GM12878 (cell line): ENCODE measurements around the gene RSPH1. TPM values are rescaled to one million over a fixed set of nuclear protein-coding genes. Genes with fewer than 3 reads are reported as not detected.

Experiments used
- ATAC-seq: fragments of 200-7000 bp; cut with Tn5 transposase; 3 replicates; pipeline ENCODE4 v1.9.1; 2020; ENCODE audit warnings: mild to moderate bottlenecking, moderate library complexity
- BruUV-seq: library from RNA; stranded (reverse); fragments of 400-500 nt; replicated peaks from 2 replicates; lab custom pipeline; 2021; lab: Mats Ljungman, UMichigan
- CTCF ChIA-PET: fragments of 300-600 bp; sonication (Branson Sonifier 250); formaldehyde crosslinking; extraction: SDS; loops from one replicate; lab custom pipeline; 2021; ENCODE audit warnings: inconsistent platforms; lab: Yijun Ruan, JAX
- POLR2A ChIA-PET: fragments of 350-600 bp; formaldehyde crosslinking; extraction: SDS; loops from one replicate; lab custom pipeline; 2021; ENCODE audit warnings: inconsistent platforms; lab: Charles Lee
- RAD21 ChIA-PET: fragments of 300-600 bp; sonication (Branson Sonifier 250); formaldehyde crosslinking; loops from one replicate; lab custom pipeline; 2023; ENCODE audit warnings: antibody characterized with exemption; ENCODE audit not compliant: unreplicated experiment; lab: Charles Lee
- SMC1A ChIA-PET: fragments of 300-600 bp; sonication (Branson Sonifier 250); formaldehyde crosslinking; loops from one replicate; lab custom pipeline; 2023; ENCODE audit not compliant: unreplicated experiment, uncharacterized antibody; lab: Charles Lee
- DNase-seq: peaks from one replicate; pipeline ENCODE4 v3.0.0-alpha.2; 2011; ENCODE audit warnings: low read depth, low spot score
- FAIRE-seq: peaks from 3 replicates; lab custom pipeline; 2011; peaks lifted over from hg19 to GRCh38; lab: Jason Lieb, UNC
- H2AFZ ChIP-seq: 2 replicates; pipeline ENCODE4 v1.6.0; 2011; ENCODE audit warnings: low read depth, low read length, control low read depth; ENCODE audit not compliant: control insufficient read depth
- H3K27ac ChIP-seq: 2 replicates; pipeline ENCODE4 v1.5.1; 2011; ENCODE audit warnings: control low read depth; ENCODE audit not compliant: control insufficient read depth, insufficient read depth
- H3K27me3 ChIP-seq, 2 experiments: replicated peaks in 1 of 2; 2 replicates each; pipeline versions ENCODE4 v1.6.0 to v1.6.1; 2011; ENCODE audit warnings: low read length in 1 of 2; ENCODE audit not compliant: control insufficient read depth in 2 of 2, insufficient read depth in 2 of 2
- H3K36me3 ChIP-seq, 2 experiments: 2 replicates each; pipeline ENCODE4 v1.5.1; 2011; ENCODE audit warnings: low read length in 1 of 2; ENCODE audit not compliant: control insufficient read depth in 2 of 2, insufficient read depth in 2 of 2
- H3K4me1 ChIP-seq: 2 replicates; pipeline ENCODE4 v1.6.1; 2011; ENCODE audit warnings: mild to moderate bottlenecking, low read length, moderate library complexity, mixed read lengths; ENCODE audit not compliant: control insufficient read depth, insufficient read depth
- H3K4me2 ChIP-seq: 2 replicates; pipeline ENCODE4 v1.6.0; 2011; ENCODE audit warnings: control low read depth; ENCODE audit not compliant: control insufficient read depth, insufficient read depth
- H3K4me3 ChIP-seq: fragments of 200-600 bp; sonication (generic); 2 replicates; pipeline ENCODE4 v1.5.1; 2016
- H3K79me2 ChIP-seq: 2 replicates; pipeline ENCODE4 v1.6.0; 2011; ENCODE audit warnings: low read length; ENCODE audit not compliant: control insufficient read depth, insufficient read depth
- H3K9ac ChIP-seq: 2 replicates; pipeline ENCODE4 v1.8.0; 2011; ENCODE audit warnings: low read length, control low read depth, mixed read lengths; ENCODE audit not compliant: control insufficient read depth, insufficient read depth
- H3K9me3 ChIP-seq: replicated peaks from 3 replicates; pipeline ENCODE4 v1.5.1; 2011; ENCODE audit warnings: mild to moderate bottlenecking, low read length; ENCODE audit not compliant: control insufficient read depth, insufficient read depth
- H4K20me1 ChIP-seq: 2 replicates; pipeline ENCODE4 v1.6.0; 2011; ENCODE audit not compliant: control insufficient read depth, insufficient read depth
- ASH2L ChIP-seq: fragments of 300-600, 200-600 bp; sonication (generic); IDR thresholded peaks from 2 replicates; pipeline ENCODE4 v1.6.1; 2017; ENCODE audit warnings: low read depth, mild to moderate bottlenecking, borderline replicate concordance
- CHD1 ChIP-seq: IDR thresholded peaks from 2 replicates; pipeline ENCODE4 v1.6.1; 2012; ENCODE audit warnings: low read depth, low read length, improper control_type of control experiment
- CREB1 ChIP-seq: IDR thresholded peaks from 2 replicates; pipeline ENCODE4 v1.6.1; 2012; ENCODE audit warnings: low read depth, mild to moderate bottlenecking, inconsistent platforms
- ESRRA ChIP-seq: IDR thresholded peaks from 2 replicates; pipeline ENCODE4 v1.6.1; 2012; ENCODE audit warnings: mild to moderate bottlenecking, low read length, improper control_type of control experiment
- FOXM1 ChIP-seq: IDR thresholded peaks from 2 replicates; pipeline ENCODE4 v1.6.1; 2012; ENCODE audit warnings: low read depth, mild to moderate bottlenecking, inconsistent platforms, low read length, moderate library complexity
- IRF4 ChIP-seq: IDR thresholded peaks from 2 replicates; pipeline ENCODE4 v1.6.1; 2011; ENCODE audit warnings: low read depth, low read length
- KDM1A ChIP-seq: fragments of 200-600 bp; sonication (generic); IDR thresholded peaks from 2 replicates; pipeline ENCODE4 v1.6.1; 2016; ENCODE audit warnings: borderline replicate concordance
- RCOR1 ChIP-seq: conservative IDR thresholded peaks from 2 replicates; pipeline ENCODE4 v1.6.1; 2012; ENCODE audit warnings: low read depth, low read length, improper control_type of control experiment
- SMARCA5 ChIP-seq: fragments of 450-650 bp; IDR thresholded peaks from 2 replicates; pipeline ENCODE4 v1.6.1; 2017; ENCODE audit warnings: mild to moderate bottlenecking
- ZNF384 ChIP-seq: IDR thresholded peaks from 2 replicates; pipeline ENCODE4 v1.6.1; 2012; ENCODE audit warnings: low read depth, mild to moderate bottlenecking, low read length, improper control_type of control experiment, borderline replicate concordance
- WGBS: methylation state at CpG from one replicate; pipeline ENCODE4 v1.1.6; 2016; ENCODE audit warnings: low lambda C conversion rate; ENCODE audit not compliant: insufficient replicate concordance, insufficient coverage; ENCODE audit errors: missing lambda C conversion rate; 5-methylcytosine and 5-hydroxymethylcytosine counted together
- in situ Hi-C: fragments of 300-500 bp; cut with MboI; formaldehyde crosslinking; loops from 9 replicates; pipeline ENCODE4 v1.14.3; 2018; ENCODE audit warnings: mixed read lengths
- intact Hi-C: fragments of 100-400 bp; cut with micrococcal nuclease; formaldehyde crosslinking; loops from one replicate; pipeline ENCODE4 v1.14.2; 2022; ENCODE audit not compliant: unreplicated experiment
- polyA plus RNA-seq, 11 experiments: library from polyadenylated mRNA; depleted of rRNA in 4 of 11; unstranded in 6 of 11; stranded (reverse) in 5 of 11; fragments of >200 nt; fragmentation: Nextera tagmentation in 4 of 11; fragmentation: Illumina TruSeq in 1 of 11; extraction: Ambion mirVana in 4 of 11; extraction: Trizol in 1 of 11; gene quantifications; 1 replicate in 1 of 11; 2 replicates in 10 of 11; pipeline versions ENCODE4 v1.2.1 to v1.2.3, GENCODE V29; 2011 to 2016; ENCODE audit warnings: inconsistent platforms in 2 of 11, missing spikeins in 2 of 11, low read depth in 1 of 11
- total RNA-seq, 4 experiments: library from RNA; depleted of rRNA in 3 of 4; stranded (reverse); fragments of >200 nt in 3 of 4; fragmentation: Illumina TruSeq in 1 of 4; extraction: Trizol in 1 of 4; gene quantifications; 2 replicates each; pipeline versions ENCODE4 v1.2.1 to v1.2.3, GENCODE V29; 2013 to 2021
- TF ChIP-seq, protein P1 (sequence below): IDR thresholded peaks from 2 replicates; pipeline ENCODE4 v1.6.1; 2011; ENCODE audit warnings: mild to moderate bottlenecking, low read depth, low read length, moderate library complexity; ENCODE audit not compliant: insufficient replicate concordance
- TF ChIP-seq, protein P2 (sequence below): fragments of 450-650 bp; IDR thresholded peaks from 2 replicates; pipeline ENCODE4 v1.6.1; 2017; ENCODE audit warnings: antibody characterized with exemption, mild to moderate bottlenecking, moderate library complexity
- TF ChIP-seq, protein P3 (sequence below): fragments of 150-350 bp; IDR thresholded peaks from 2 replicates; pipeline ENCODE4 v1.6.1; 2014; ENCODE audit warnings: mild to moderate bottlenecking, low read depth, low read length
- TF ChIP-seq, protein P4 (sequence below): IDR thresholded peaks from 2 replicates; pipeline ENCODE4 v1.6.1; 2012; ENCODE audit warnings: low read length, inconsistent platforms
- TF ChIP-seq, protein P5 (sequence below): IDR thresholded peaks from 2 replicates; pipeline ENCODE4 v1.6.1; 2011; ENCODE audit warnings: low read depth, low read length, improper control_type of control experiment, borderline replicate concordance
- TF ChIP-seq, protein P6 (sequence below): IDR thresholded peaks from 2 replicates; pipeline ENCODE4 v1.6.1; 2012; ENCODE audit warnings: low read depth, low read length, improper control_type of control experiment

The RSPH1 gene
- total and polyA plus RNA-seq, 10 of the 15 experiments (the other 5 are each of a cell fraction or from before 2014, with no cell fraction given) = 0.11 to 1.4 (median 0.38) TPM

DNA sequence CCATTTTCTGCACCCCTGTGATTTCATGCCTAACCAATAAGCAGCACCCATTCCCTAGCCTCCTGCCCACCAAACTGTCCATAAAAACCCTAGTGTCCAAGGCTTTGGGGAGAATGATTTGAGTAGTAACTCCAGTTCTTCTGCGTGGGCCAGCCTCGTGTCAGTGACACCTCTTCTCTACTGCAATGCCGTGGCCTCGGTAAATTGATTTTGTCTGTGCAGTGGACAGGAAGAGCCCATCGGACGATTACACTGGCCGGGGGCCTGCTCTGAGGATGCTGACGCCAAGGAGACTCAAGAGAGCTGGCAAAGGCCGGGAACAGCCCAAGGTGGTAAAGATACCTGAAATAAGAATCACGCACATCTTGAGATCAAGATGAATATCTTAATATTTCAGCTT is 29.3 kb downstream of the RSPH1 start:
- TF ChIP-seq CREB1 = no peak
- TF ChIP-seq, protein P1, sequence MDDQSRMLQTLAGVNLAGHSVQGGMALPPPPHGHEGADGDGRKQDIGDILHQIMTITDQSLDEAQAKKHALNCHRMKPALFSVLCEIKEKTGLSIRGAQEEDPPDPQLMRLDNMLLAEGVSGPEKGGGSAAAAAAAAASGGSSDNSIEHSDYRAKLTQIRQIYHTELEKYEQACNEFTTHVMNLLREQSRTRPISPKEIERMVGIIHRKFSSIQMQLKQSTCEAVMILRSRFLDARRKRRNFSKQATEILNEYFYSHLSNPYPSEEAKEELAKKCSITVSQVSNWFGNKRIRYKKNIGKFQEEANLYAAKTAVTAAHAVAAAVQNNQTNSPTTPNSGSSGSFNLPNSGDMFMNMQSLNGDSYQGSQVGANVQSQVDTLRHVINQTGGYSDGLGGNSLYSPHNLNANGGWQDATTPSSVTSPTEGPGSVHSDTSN = no peak
- TF ChIP-seq RCOR1 = no peak
- no peak for TF ChIP-seq ZNF384
- TF ChIP-seq IRF4 = no peak
- no peak for TF ChIP-seq ASH2L
- TF ChIP-seq, protein P2, sequence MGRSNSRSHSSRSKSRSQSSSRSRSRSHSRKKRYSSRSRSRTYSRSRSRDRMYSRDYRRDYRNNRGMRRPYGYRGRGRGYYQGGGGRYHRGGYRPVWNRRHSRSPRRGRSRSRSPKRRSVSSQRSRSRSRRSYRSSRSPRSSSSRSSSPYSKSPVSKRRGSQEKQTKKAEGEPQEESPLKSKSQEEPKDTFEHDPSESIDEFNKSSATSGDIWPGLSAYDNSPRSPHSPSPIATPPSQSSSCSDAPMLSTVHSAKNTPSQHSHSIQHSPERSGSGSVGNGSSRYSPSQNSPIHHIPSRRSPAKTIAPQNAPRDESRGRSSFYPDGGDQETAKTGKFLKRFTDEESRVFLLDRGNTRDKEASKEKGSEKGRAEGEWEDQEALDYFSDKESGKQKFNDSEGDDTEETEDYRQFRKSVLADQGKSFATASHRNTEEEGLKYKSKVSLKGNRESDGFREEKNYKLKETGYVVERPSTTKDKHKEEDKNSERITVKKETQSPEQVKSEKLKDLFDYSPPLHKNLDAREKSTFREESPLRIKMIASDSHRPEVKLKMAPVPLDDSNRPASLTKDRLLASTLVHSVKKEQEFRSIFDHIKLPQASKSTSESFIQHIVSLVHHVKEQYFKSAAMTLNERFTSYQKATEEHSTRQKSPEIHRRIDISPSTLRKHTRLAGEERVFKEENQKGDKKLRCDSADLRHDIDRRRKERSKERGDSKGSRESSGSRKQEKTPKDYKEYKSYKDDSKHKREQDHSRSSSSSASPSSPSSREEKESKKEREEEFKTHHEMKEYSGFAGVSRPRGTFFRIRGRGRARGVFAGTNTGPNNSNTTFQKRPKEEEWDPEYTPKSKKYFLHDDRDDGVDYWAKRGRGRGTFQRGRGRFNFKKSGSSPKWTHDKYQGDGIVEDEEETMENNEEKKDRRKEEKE = no peak
- TF ChIP-seq, protein P3, sequence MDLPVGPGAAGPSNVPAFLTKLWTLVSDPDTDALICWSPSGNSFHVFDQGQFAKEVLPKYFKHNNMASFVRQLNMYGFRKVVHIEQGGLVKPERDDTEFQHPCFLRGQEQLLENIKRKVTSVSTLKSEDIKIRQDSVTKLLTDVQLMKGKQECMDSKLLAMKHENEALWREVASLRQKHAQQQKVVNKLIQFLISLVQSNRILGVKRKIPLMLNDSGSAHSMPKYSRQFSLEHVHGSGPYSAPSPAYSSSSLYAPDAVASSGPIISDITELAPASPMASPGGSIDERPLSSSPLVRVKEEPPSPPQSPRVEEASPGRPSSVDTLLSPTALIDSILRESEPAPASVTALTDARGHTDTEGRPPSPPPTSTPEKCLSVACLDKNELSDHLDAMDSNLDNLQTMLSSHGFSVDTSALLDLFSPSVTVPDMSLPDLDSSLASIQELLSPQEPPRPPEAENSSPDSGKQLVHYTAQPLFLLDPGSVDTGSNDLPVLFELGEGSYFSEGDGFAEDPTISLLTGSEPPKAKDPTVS = no peak
- TF ChIP-seq ESRRA = no peak
- no peak for TF ChIP-seq KDM1A
- TF ChIP-seq, protein P4, sequence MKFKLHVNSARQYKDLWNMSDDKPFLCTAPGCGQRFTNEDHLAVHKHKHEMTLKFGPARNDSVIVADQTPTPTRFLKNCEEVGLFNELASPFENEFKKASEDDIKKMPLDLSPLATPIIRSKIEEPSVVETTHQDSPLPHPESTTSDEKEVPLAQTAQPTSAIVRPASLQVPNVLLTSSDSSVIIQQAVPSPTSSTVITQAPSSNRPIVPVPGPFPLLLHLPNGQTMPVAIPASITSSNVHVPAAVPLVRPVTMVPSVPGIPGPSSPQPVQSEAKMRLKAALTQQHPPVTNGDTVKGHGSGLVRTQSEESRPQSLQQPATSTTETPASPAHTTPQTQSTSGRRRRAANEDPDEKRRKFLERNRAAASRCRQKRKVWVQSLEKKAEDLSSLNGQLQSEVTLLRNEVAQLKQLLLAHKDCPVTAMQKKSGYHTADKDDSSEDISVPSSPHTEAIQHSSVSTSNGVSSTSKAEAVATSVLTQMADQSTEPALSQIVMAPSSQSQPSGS = no peak
- no peak for TF ChIP-seq FOXM1
- no peak for TF ChIP-seq SMARCA5
- no peak for TF ChIP-seq CHD1
- TF ChIP-seq, protein P5, sequence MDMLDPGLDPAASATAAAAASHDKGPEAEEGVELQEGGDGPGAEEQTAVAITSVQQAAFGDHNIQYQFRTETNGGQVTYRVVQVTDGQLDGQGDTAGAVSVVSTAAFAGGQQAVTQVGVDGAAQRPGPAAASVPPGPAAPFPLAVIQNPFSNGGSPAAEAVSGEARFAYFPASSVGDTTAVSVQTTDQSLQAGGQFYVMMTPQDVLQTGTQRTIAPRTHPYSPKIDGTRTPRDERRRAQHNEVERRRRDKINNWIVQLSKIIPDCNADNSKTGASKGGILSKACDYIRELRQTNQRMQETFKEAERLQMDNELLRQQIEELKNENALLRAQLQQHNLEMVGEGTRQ = no peak
- TF ChIP-seq, protein P6, sequence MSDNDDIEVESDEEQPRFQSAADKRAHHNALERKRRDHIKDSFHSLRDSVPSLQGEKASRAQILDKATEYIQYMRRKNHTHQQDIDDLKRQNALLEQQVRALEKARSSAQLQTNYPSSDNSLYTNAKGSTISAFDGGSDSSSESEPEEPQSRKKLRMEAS = no peak
- Histone ChIP-seq H2AFZ (no peak overlapping the region), H3K27ac (no peak overlapping the region), H3K36me3 (no peaks in the 10 kb centered on the region), H3K27me3 (no peaks in the 10 kb centered on the region), H3K9me3 (no peaks in the 10 kb centered on the region), H3K4me2 (no peak overlapping the region), H3K79me2 (no peaks in the 10 kb centered on the region), H3K4me3 (no peak overlapping the region), H3K4me1 (peaks cover 67% of the 10 kb centered on the region), H4K20me1 (no peaks in the 10 kb centered on the region), H3K9ac (no peak overlapping the region)
- SMC1A ChIA-PET = interaction anchor here (0.8 to 12.0 kb wide), 23 partner anchors 8 to 247 kb away, joined by 3 to 268 read pairs (median 4); partner anchors contain the start of gene SLC37A1
- RAD21 ChIA-PET = interaction anchor here (0.7 to 7.2 kb wide), 22 partner anchors 9 to 127 kb away, joined by 3 to 146 read pairs (median 5); partner anchors contain the start of gene SLC37A1
- ATAC-seq (no peak), DNase-seq (no peak), FAIRE-seq (no peak)
- intact Hi-C loops = loop anchor here (1.0 to 10.0 kb wide), 2 partner anchors 71 to 232 kb away; no protein-coding TSS in a partner anchor
- no TSS peak for BruUV-seq
- POLR2A ChIA-PET = interaction anchor here (0.6 to 3.9 kb wide), 9 partner anchors 11 to 100 kb away, joined by 3 to 36 read pairs (median 6); no protein-coding TSS in a partner anchor
- in situ Hi-C loops = no loop called here
- WGBS = 80% methylated on average over 10 of the region's 10 CpGs
- CTCF ChIA-PET = interaction anchor here (0.7 to 7.8 kb wide), 19 partner anchors 11 to 169 kb away, joined by 3 to 168 read pairs (median 5); partner anchors contain the start of gene SLC37A1
